GM23338 (cell line): ENCODE results near the gene FLNA. TPM values are rescaled to one million over a fixed set of nuclear protein-coding genes. Genes with fewer than 3 reads are reported as not detected.

Experiments used
- ATAC-seq: fragments of 200-7000 bp; cut with Tn5 transposase; 3 replicates; pipeline ENCODE4 v1.9.1; 2020
- DNase-seq: peaks from one replicate; pipeline ENCODE4 v3.0.0-alpha.2; 2015; ENCODE audit warnings: low spot score
- H2AFZ ChIP-seq: fragments of 200-600 bp; sonication (generic); 2 replicates; pipeline ENCODE4 v1.8.0; 2016; ENCODE audit warnings: antibody characterized with exemption, mild to moderate bottlenecking, moderate library complexity
- H3F3A ChIP-seq: fragments of 200-600 bp; sonication (generic); replicated peaks from 2 replicates; pipeline ENCODE4 v1.8.0; 2017; ENCODE audit warnings: antibody characterized with exemption, mixed run types, low read depth
- H3K27ac ChIP-seq: fragments of 200-600 bp; sonication (generic); 2 replicates; pipeline ENCODE4 v1.6.1; 2016; ENCODE audit warnings: low read depth
- H3K27me3 ChIP-seq: fragments of 200-600 bp; sonication (generic); 2 replicates; pipeline ENCODE4 v1.8.0; 2016; ENCODE audit warnings: mild to moderate bottlenecking, mixed run types, moderate library complexity; ENCODE audit not compliant: insufficient read depth
- H3K36me3 ChIP-seq: fragments of 200-600 bp; sonication (generic); 2 replicates; pipeline ENCODE4 v1.8.0; 2016; ENCODE audit warnings: mild to moderate bottlenecking; ENCODE audit not compliant: insufficient read depth
- H3K4me1 ChIP-seq: fragments of 200-600 bp; sonication (generic); 2 replicates; pipeline ENCODE4 v1.8.0; 2016; ENCODE audit warnings: mild to moderate bottlenecking, moderate library complexity; ENCODE audit not compliant: insufficient read depth
- H3K4me2 ChIP-seq: fragments of 200-600 bp; sonication (generic); 2 replicates; pipeline ENCODE4 v1.7.1; 2017; ENCODE audit warnings: mixed run types
- H3K4me3 ChIP-seq: fragments of 200-600 bp; sonication (generic); 2 replicates; pipeline ENCODE4 v1.6.1; 2016; ENCODE audit warnings: mixed run types
- H3K79me2 ChIP-seq: fragments of 200-600 bp; sonication (generic); replicated peaks from 2 replicates; pipeline ENCODE4 v1.8.0; 2017; ENCODE audit warnings: mild to moderate bottlenecking; ENCODE audit not compliant: insufficient read depth
- H3K9me2 ChIP-seq: fragments of 200-600 bp; sonication (generic); 2 replicates; pipeline ENCODE4 v1.8.0; 2017; ENCODE audit not compliant: insufficient read depth
- H4K20me1 ChIP-seq: fragments of 200-600 bp; sonication (generic); replicated peaks from 2 replicates; pipeline ENCODE4 v1.8.0; 2017; ENCODE audit warnings: mild to moderate bottlenecking; ENCODE audit not compliant: insufficient read depth
- H3K27ac Mint-ChIP-seq: 2 replicates; pipeline ENCODE4 v1.8.0; 2020; ENCODE audit warnings: inconsistent platforms, mild to moderate bottlenecking, moderate library complexity, mixed read lengths
- H3K27me3 Mint-ChIP-seq: 3 replicates; pipeline ENCODE4 v1.8.0; 2022; ENCODE audit warnings: low read depth, mild to moderate bottlenecking, moderate library complexity, mixed read lengths, inconsistent platforms; ENCODE audit not compliant: insufficient read depth, poor library complexity
- H3K36me3 Mint-ChIP-seq: 3 replicates; pipeline ENCODE4 v1.8.0; 2021; ENCODE audit warnings: low read depth, mild to moderate bottlenecking, inconsistent platforms, moderate library complexity, mixed read lengths
- H3K4me1 Mint-ChIP-seq: 3 replicates; pipeline ENCODE4 v1.8.0; 2020; ENCODE audit warnings: mild to moderate bottlenecking, inconsistent platforms, mixed read lengths
- H3K4me3 Mint-ChIP-seq: 3 replicates; pipeline ENCODE4 v1.8.0; 2021; ENCODE audit warnings: moderate library complexity, mild to moderate bottlenecking, inconsistent platforms, mixed read lengths
- H3K9me3 Mint-ChIP-seq: 3 replicates; pipeline ENCODE4 v1.8.0; 2020; ENCODE audit warnings: moderate library complexity, mild to moderate bottlenecking, inconsistent platforms, mixed read lengths
- CREB1 ChIP-seq: fragments of 250-450 bp; sonication (Bioruptor Pico); IDR thresholded peaks from 2 replicates; pipeline ENCODE4 v1.5.0; 2020; ENCODE audit warnings: low read depth, mild to moderate bottlenecking, moderate library complexity
- CTCF ChIP-seq, 2 experiments: fragments of 200-600 bp in 1 of 2; sonication (generic) in 1 of 2; conservative IDR thresholded peaks; 2 replicates each; pipeline versions ENCODE4 v1.5.1 to v1.6.1; 2016 to 2017; ENCODE audit warnings: antibody characterized with exemption in 2 of 2, low read depth in 2 of 2, mild to moderate bottlenecking in 2 of 2, moderate library complexity in 1 of 2
- EZH2 ChIP-seq: fragments of 200-600 bp; sonication (generic); IDR thresholded peaks from one replicate; pipeline ENCODE4 v1.8.0; 2017; ENCODE audit warnings: antibody characterized with exemption, mild to moderate bottlenecking, low read depth; ENCODE audit not compliant: unreplicated experiment
- EZH2phosphoT487 ChIP-seq: fragments of 200-600 bp; sonication (generic); IDR thresholded peaks from one replicate; pipeline ENCODE4 v1.8.1; 2018; ENCODE audit warnings: antibody characterized with exemption; ENCODE audit not compliant: unreplicated experiment
- JUNB ChIP-seq: IDR thresholded peaks from one replicate; pipeline ENCODE4 v1.6.1; 2016; ENCODE audit warnings: antibody characterized with exemption; ENCODE audit not compliant: unreplicated experiment
- NANOG ChIP-seq: IDR thresholded peaks from 2 replicates; pipeline ENCODE4 v1.6.1; 2016; ENCODE audit warnings: antibody characterized with exemption, borderline replicate concordance
- POLR2AphosphoS5 ChIP-seq: IDR thresholded peaks from 2 replicates; pipeline ENCODE4 v1.6.1; 2016; ENCODE audit warnings: antibody characterized with exemption, low read depth
- STAT1 ChIP-seq: IDR thresholded peaks from one replicate; pipeline ENCODE4 v1.6.1; 2016; ENCODE audit warnings: antibody characterized with exemption; ENCODE audit not compliant: unreplicated experiment
- ZNF114 ChIP-seq: fragments of 250-450 bp; sonication (Bioruptor Pico); IDR thresholded peaks from 2 replicates; pipeline ENCODE4 v1.5.0; 2020; ENCODE audit warnings: mild to moderate bottlenecking, moderate library complexity
- ZNF331 ChIP-seq: fragments of 250-450 bp; sonication (Bioruptor Pico); IDR thresholded peaks from 2 replicates; pipeline ENCODE4 v1.5.0; 2020; ENCODE audit warnings: low read depth, mild to moderate bottlenecking, moderate library complexity
- ZNF462 ChIP-seq: fragments of 250-450 bp; sonication (Bioruptor Pico); IDR thresholded peaks from 2 replicates; pipeline ENCODE4 v1.5.0; 2020; ENCODE audit warnings: mild to moderate bottlenecking, moderate library complexity
- polyA plus RNA-seq: library from polyadenylated mRNA; unstranded; fragments of >200 nt; fragmentation: Nextera tagmentation; extraction: Ambion mirVana; gene quantifications from 2 replicates; pipeline ENCODE4 v1.2.1, GENCODE V29; 2016
- total RNA-seq: library from RNA; depleted of rRNA; stranded (reverse); fragments of >200 nt; shearing (Covaris generic); gene quantifications from 2 replicates; pipeline ENCODE4 v1.2.3, GENCODE V29; 2014
- TF ChIP-seq, protein P1 (sequence below): IDR thresholded peaks from one replicate; pipeline ENCODE4 v1.6.1; 2018; ENCODE audit warnings: antibody characterized with exemption; ENCODE audit not compliant: unreplicated experiment
- TF ChIP-seq, protein P2 (sequence below): IDR thresholded peaks from 2 replicates; pipeline ENCODE4 v1.6.1; 2016; ENCODE audit warnings: antibody characterized with exemption

FLNA gene
- total and polyA plus RNA-seq, 2 experiments from 2014 or later = 579 to 1,445 TPM

DNA sequence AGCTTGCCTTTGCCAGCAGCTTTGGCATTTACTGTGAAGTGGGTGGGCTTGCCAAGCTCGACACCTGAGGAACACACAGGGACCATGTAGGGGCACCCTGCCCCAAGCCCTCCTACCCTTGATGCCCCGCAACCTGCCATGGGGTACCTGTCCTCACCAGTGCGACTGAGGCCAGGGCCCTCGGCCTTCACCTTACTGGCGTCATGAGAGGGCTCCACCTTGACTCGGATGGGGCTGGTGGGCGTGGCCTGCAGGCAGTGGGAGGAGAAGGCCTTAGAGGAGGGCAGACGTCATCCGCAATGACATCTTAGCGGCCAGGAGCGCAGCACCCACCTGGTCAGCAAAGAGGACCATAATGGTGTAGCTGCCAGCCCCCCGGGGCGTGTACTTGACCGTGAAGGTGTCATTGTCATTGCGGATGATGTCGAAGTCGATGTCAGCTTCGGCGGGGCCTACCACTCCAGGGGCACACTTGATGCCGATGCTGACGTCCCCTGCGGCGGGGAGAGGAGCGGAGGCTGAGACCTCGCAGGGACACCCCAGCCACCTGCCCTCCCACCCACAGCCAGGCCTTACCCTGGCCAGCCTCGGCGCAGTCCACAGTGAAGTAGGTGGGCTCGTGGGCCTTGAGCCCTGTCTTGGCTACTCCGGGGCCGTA lies 12.2 kb downstream of the FLNA start:
- Histone ChIP-seq H3K4me3 (no peak overlapping the region), H3K27ac (no peak overlapping the region), H3K4me1 (no peaks in the 10 kb centered on the region), H3K27me3 (no peaks in the 10 kb centered on the region), H2AFZ (no peak overlapping the region), H4K20me1 (peaks cover 5% of the 10 kb centered on the region; the same call in 1 of the 2 replicates), H3K9me2 (no peaks in the 10 kb centered on the region), H3K79me2 (peaks cover 21% of the 10 kb centered on the region), H3K4me2 (no peak overlapping the region), H3K36me3 (peaks cover 16% of the 10 kb centered on the region), H3F3A (0 out of 2 replicates have a peak, but pooled peaks cover 4% of the 10 kb centered on the region)
- no peak overlapping the region for H3K27ac Mint-ChIP-seq
- no peak for ATAC-seq
- no peak overlapping the region for H3K4me3 Mint-ChIP-seq
- H3K27me3 Mint-ChIP-seq = peaks cover 20% of the 10 kb centered on the region
- TF ChIP-seq CREB1 (CRISPR knock-in tag) (no peak), ZNF331 (CRISPR knock-in tag) (no peak), EZH2phosphoT487 (no peak), CTCF (conservative IDR thresholded peaks at IDR 0.05; ENCODE audit: low read depth in 2 of 2) (no peak), EZH2 (no peak), STAT1 (no peak), ZNF114 (CRISPR knock-in tag) (no peak), POLR2AphosphoS5 (no peak), JUNB (no peak), ZNF462 (CRISPR knock-in tag) (no peak), NANOG (no peak)
- TF ChIP-seq, protein P1, sequence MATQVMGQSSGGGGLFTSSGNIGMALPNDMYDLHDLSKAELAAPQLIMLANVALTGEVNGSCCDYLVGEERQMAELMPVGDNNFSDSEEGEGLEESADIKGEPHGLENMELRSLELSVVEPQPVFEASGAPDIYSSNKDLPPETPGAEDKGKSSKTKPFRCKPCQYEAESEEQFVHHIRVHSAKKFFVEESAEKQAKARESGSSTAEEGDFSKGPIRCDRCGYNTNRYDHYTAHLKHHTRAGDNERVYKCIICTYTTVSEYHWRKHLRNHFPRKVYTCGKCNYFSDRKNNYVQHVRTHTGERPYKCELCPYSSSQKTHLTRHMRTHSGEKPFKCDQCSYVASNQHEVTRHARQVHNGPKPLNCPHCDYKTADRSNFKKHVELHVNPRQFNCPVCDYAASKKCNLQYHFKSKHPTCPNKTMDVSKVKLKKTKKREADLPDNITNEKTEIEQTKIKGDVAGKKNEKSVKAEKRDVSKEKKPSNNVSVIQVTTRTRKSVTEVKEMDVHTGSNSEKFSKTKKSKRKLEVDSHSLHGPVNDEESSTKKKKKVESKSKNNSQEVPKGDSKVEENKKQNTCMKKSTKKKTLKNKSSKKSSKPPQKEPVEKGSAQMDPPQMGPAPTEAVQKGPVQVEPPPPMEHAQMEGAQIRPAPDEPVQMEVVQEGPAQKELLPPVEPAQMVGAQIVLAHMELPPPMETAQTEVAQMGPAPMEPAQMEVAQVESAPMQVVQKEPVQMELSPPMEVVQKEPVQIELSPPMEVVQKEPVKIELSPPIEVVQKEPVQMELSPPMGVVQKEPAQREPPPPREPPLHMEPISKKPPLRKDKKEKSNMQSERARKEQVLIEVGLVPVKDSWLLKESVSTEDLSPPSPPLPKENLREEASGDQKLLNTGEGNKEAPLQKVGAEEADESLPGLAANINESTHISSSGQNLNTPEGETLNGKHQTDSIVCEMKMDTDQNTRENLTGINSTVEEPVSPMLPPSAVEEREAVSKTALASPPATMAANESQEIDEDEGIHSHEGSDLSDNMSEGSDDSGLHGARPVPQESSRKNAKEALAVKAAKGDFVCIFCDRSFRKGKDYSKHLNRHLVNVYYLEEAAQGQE = no peak
- TF ChIP-seq, protein P2, sequence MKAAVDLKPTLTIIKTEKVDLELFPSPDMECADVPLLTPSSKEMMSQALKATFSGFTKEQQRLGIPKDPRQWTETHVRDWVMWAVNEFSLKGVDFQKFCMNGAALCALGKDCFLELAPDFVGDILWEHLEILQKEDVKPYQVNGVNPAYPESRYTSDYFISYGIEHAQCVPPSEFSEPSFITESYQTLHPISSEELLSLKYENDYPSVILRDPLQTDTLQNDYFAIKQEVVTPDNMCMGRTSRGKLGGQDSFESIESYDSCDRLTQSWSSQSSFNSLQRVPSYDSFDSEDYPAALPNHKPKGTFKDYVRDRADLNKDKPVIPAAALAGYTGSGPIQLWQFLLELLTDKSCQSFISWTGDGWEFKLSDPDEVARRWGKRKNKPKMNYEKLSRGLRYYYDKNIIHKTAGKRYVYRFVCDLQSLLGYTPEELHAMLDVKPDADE = no peak
- H3K36me3 Mint-ChIP-seq = peaks cover 87% of the 10 kb centered on the region
- H3K4me1 Mint-ChIP-seq = no peaks in the 10 kb centered on the region; the same call in 2 of the 3 replicates
- H3K9me3 Mint-ChIP-seq = no peaks in the 10 kb centered on the region; the same call in 2 of the 3 replicates
- DNase-seq = no peak
